PFSK-1 (cell line): ENCODE results near the gene USP2.

Source experiments
- POLR2AphosphoS5 ChIP-seq: IDR thresholded peaks from 2 replicates; pipeline ENCODE4 v1.6.1; 2012; ENCODE audit warnings: low read depth, mild to moderate bottlenecking, control low read depth, low read length, moderate library complexity
- REST ChIP-seq, 2 experiments: IDR thresholded peaks; 2 replicates each; pipeline versions ENCODE4 v1.6.1 to v1.8.0; 2011 to 2012; ENCODE audit warnings: low read depth in 2 of 2, low read length in 2 of 2, control low read depth in 1 of 2, inconsistent platforms in 1 of 2, mild to moderate bottlenecking in 1 of 2, moderate library complexity in 1 of 2; ENCODE audit not compliant: insufficient read depth in 1 of 2

- no peak for TF ChIP-seq REST (IDR thresholded peaks at IDR 0.05; ENCODE audit: insufficient read depth in 1 of 2, low read depth in 2 of 2, low read length in 2 of 2)
- TF ChIP-seq POLR2AphosphoS5 = no peak
These were observed 61.2 kb downstream of the USP2 start for GRCh38 chr11:119320240-119320775.
